GM12878 (cell line): Measurements from ENCODE around the gene GTPBP3. TPM values are rescaled to one million over a fixed set of nuclear protein-coding genes. Genes with fewer than 3 reads are reported as not detected.

Experiments used
- ATAC-seq: fragments of 200-7000 bp; cut with Tn5 transposase; 3 replicates; pipeline ENCODE4 v1.9.1; 2020; ENCODE audit warnings: mild to moderate bottlenecking, moderate library complexity
- BruUV-seq: library from RNA; stranded (reverse); fragments of 400-500 nt; replicated peaks from 2 replicates; lab custom pipeline; 2021; lab: Mats Ljungman, UMichigan
- CTCF ChIA-PET: fragments of 300-600 bp; sonication (Branson Sonifier 250); formaldehyde crosslinking; extraction: SDS; loops from one replicate; lab custom pipeline; 2021; ENCODE audit warnings: inconsistent platforms; lab: Yijun Ruan, JAX
- POLR2A ChIA-PET: fragments of 350-600 bp; formaldehyde crosslinking; extraction: SDS; loops from one replicate; lab custom pipeline; 2021; ENCODE audit warnings: inconsistent platforms; lab: Charles Lee
- RAD21 ChIA-PET: fragments of 300-600 bp; sonication (Branson Sonifier 250); formaldehyde crosslinking; loops from one replicate; lab custom pipeline; 2023; ENCODE audit warnings: antibody characterized with exemption; ENCODE audit not compliant: unreplicated experiment; lab: Charles Lee
- SMC1A ChIA-PET: fragments of 300-600 bp; sonication (Branson Sonifier 250); formaldehyde crosslinking; loops from one replicate; lab custom pipeline; 2023; ENCODE audit not compliant: unreplicated experiment, uncharacterized antibody; lab: Charles Lee
- DNase-seq: peaks from one replicate; pipeline ENCODE4 v3.0.0-alpha.2; 2011; ENCODE audit warnings: low read depth, low spot score
- FAIRE-seq: peaks from 3 replicates; lab custom pipeline; 2011; peaks lifted over from hg19 to GRCh38; lab: Jason Lieb, UNC
- H2AFZ ChIP-seq: 2 replicates; pipeline ENCODE4 v1.6.0; 2011; ENCODE audit warnings: low read depth, low read length, control low read depth; ENCODE audit not compliant: control insufficient read depth
- H3K27ac ChIP-seq: 2 replicates; pipeline ENCODE4 v1.5.1; 2011; ENCODE audit warnings: control low read depth; ENCODE audit not compliant: control insufficient read depth, insufficient read depth
- H3K27me3 ChIP-seq, 2 experiments: replicated peaks in 1 of 2; 2 replicates each; pipeline versions ENCODE4 v1.6.0 to v1.6.1; 2011; ENCODE audit warnings: low read length in 1 of 2; ENCODE audit not compliant: control insufficient read depth in 2 of 2, insufficient read depth in 2 of 2
- H3K36me3 ChIP-seq, 2 experiments: 2 replicates each; pipeline ENCODE4 v1.5.1; 2011; ENCODE audit warnings: low read length in 1 of 2; ENCODE audit not compliant: control insufficient read depth in 2 of 2, insufficient read depth in 2 of 2
- H3K4me1 ChIP-seq: 2 replicates; pipeline ENCODE4 v1.6.1; 2011; ENCODE audit warnings: mild to moderate bottlenecking, low read length, moderate library complexity, mixed read lengths; ENCODE audit not compliant: control insufficient read depth, insufficient read depth
- H3K4me2 ChIP-seq: 2 replicates; pipeline ENCODE4 v1.6.0; 2011; ENCODE audit warnings: control low read depth; ENCODE audit not compliant: control insufficient read depth, insufficient read depth
- H3K4me3 ChIP-seq: fragments of 200-600 bp; sonication (generic); 2 replicates; pipeline ENCODE4 v1.5.1; 2016
- H3K79me2 ChIP-seq: 2 replicates; pipeline ENCODE4 v1.6.0; 2011; ENCODE audit warnings: low read length; ENCODE audit not compliant: control insufficient read depth, insufficient read depth
- H3K9ac ChIP-seq: 2 replicates; pipeline ENCODE4 v1.8.0; 2011; ENCODE audit warnings: low read length, control low read depth, mixed read lengths; ENCODE audit not compliant: control insufficient read depth, insufficient read depth
- H3K9me3 ChIP-seq: replicated peaks from 3 replicates; pipeline ENCODE4 v1.5.1; 2011; ENCODE audit warnings: mild to moderate bottlenecking, low read length; ENCODE audit not compliant: control insufficient read depth, insufficient read depth
- H4K20me1 ChIP-seq: 2 replicates; pipeline ENCODE4 v1.6.0; 2011; ENCODE audit not compliant: control insufficient read depth, insufficient read depth
- BCL11A ChIP-seq: IDR thresholded peaks from 2 replicates; pipeline ENCODE4 v1.6.1; 2011; ENCODE audit warnings: low read depth, low read length
- BHLHE40 ChIP-seq, 2 experiments: fragments of 450-650 bp in 1 of 2; IDR thresholded peaks; 2 replicates each; pipeline ENCODE4 v1.6.1; 2011 to 2017; ENCODE audit warnings: low read depth in 2 of 2, borderline replicate concordance in 1 of 2, improper control_type of control experiment in 1 of 2, low read length in 1 of 2, mild to moderate bottlenecking in 1 of 2
- DPF2 ChIP-seq: fragments of 450-650 bp; IDR thresholded peaks from 2 replicates; pipeline ENCODE4 v1.6.1; 2017; ENCODE audit warnings: mild to moderate bottlenecking
- ESRRA ChIP-seq: IDR thresholded peaks from 2 replicates; pipeline ENCODE4 v1.6.1; 2012; ENCODE audit warnings: mild to moderate bottlenecking, low read length, improper control_type of control experiment
- ETV6 ChIP-seq, 2 experiments: fragments of 450-650 bp in 1 of 2; IDR thresholded peaks in 1 of 2; conservative IDR thresholded peaks in 1 of 2; 2 replicates each; pipeline ENCODE4 v1.6.1; 2014; ENCODE audit warnings: antibody characterized with exemption in 1 of 2, borderline replicate concordance in 1 of 2, low read depth in 1 of 2, mild to moderate bottlenecking in 1 of 2, moderate library complexity in 1 of 2
- IKZF2 ChIP-seq, 2 experiments: fragments of 450-650 bp; IDR thresholded peaks; 2 replicates each; pipeline ENCODE4 v1.6.1; 2017; ENCODE audit warnings: mild to moderate bottlenecking in 2 of 2, moderate library complexity in 2 of 2
- NR2C2 ChIP-seq: IDR thresholded peaks from 2 replicates; pipeline ENCODE4 v1.6.1; 2011; ENCODE audit warnings: borderline replicate concordance, low read depth; ENCODE audit not compliant: control insufficient read depth, insufficient read length
- PAX5 ChIP-seq: IDR thresholded peaks from 2 replicates; pipeline ENCODE4 v1.6.1; 2011; ENCODE audit warnings: low read depth, low read length, borderline replicate concordance
- POLR2AphosphoS5 ChIP-seq: IDR thresholded peaks from 2 replicates; pipeline ENCODE4 v1.6.1; 2011; ENCODE audit warnings: mild to moderate bottlenecking, low read length, inconsistent platforms
- POU2F2 ChIP-seq: IDR thresholded peaks from 3 replicates; pipeline ENCODE4 v1.6.1; 2011; ENCODE audit warnings: low read depth, mild to moderate bottlenecking, low read length, borderline replicate concordance
- RAD51 ChIP-seq: fragments of 450-650 bp; IDR thresholded peaks from 2 replicates; pipeline ENCODE4 v1.6.1; 2016; ENCODE audit warnings: moderate library complexity, mild to moderate bottlenecking, inconsistent platforms
- RCOR1 ChIP-seq: conservative IDR thresholded peaks from 2 replicates; pipeline ENCODE4 v1.6.1; 2012; ENCODE audit warnings: low read depth, low read length, improper control_type of control experiment
- SREBF2 ChIP-seq: IDR thresholded peaks from 2 replicates; pipeline ENCODE4 v1.6.1; 2012; ENCODE audit warnings: mild to moderate bottlenecking, low read length
- STAT3 ChIP-seq: IDR thresholded peaks from 2 replicates; pipeline ENCODE4 v1.6.1; 2011; ENCODE audit warnings: low read depth, low read length, improper control_type of control experiment
- ZNF207 ChIP-seq: fragments of 450-650 bp; IDR thresholded peaks from 2 replicates; pipeline ENCODE4 v1.6.1; 2014; ENCODE audit warnings: antibody characterized with exemption, mild to moderate bottlenecking, borderline replicate concordance
- ZNF274 ChIP-seq: IDR thresholded peaks from one replicate; pipeline ENCODE4 v1.8.0; 2011; ENCODE audit not compliant: insufficient read length, insufficient read depth
- WGBS: methylation state at CpG from one replicate; pipeline ENCODE4 v1.1.6; 2016; ENCODE audit warnings: low lambda C conversion rate; ENCODE audit not compliant: insufficient replicate concordance, insufficient coverage; ENCODE audit errors: missing lambda C conversion rate; 5-methylcytosine and 5-hydroxymethylcytosine counted together
- in situ Hi-C: fragments of 300-500 bp; cut with MboI; formaldehyde crosslinking; loops from 9 replicates; pipeline ENCODE4 v1.14.3; 2018; ENCODE audit warnings: mixed read lengths
- intact Hi-C: fragments of 100-400 bp; cut with micrococcal nuclease; formaldehyde crosslinking; loops from one replicate; pipeline ENCODE4 v1.14.2; 2022; ENCODE audit not compliant: unreplicated experiment
- polyA plus RNA-seq, 11 experiments: library from polyadenylated mRNA; depleted of rRNA in 4 of 11; unstranded in 6 of 11; stranded (reverse) in 5 of 11; fragments of >200 nt; fragmentation: Nextera tagmentation in 4 of 11; fragmentation: Illumina TruSeq in 1 of 11; extraction: Ambion mirVana in 4 of 11; extraction: Trizol in 1 of 11; gene quantifications; 1 replicate in 1 of 11; 2 replicates in 10 of 11; pipeline versions ENCODE4 v1.2.1 to v1.2.3, GENCODE V29; 2011 to 2016; ENCODE audit warnings: inconsistent platforms in 2 of 11, missing spikeins in 2 of 11, low read depth in 1 of 11
- total RNA-seq, 4 experiments: library from RNA; depleted of rRNA in 3 of 4; stranded (reverse); fragments of >200 nt in 3 of 4; fragmentation: Illumina TruSeq in 1 of 4; extraction: Trizol in 1 of 4; gene quantifications; 2 replicates each; pipeline versions ENCODE4 v1.2.1 to v1.2.3, GENCODE V29; 2013 to 2021

The GTPBP3 gene
- total and polyA plus RNA-seq, 10 of the 15 experiments (the other 5 are each of a cell fraction or from before 2014, with no cell fraction given): 2.9 to 46.8 (median 15.4) TPM

GRCh38 chr19:17389288-17389687 lies 51.9 kb downstream of the GTPBP3 start:
- no peaks in the 10 kb centered on the region for H3K36me3 ChIP-seq
- no peak overlapping the region for H3K4me2 ChIP-seq
- peaks cover 9% of the 10 kb centered on the region for H3K4me1 ChIP-seq
- no peaks in the 10 kb centered on the region for H4K20me1 ChIP-seq
- no peak overlapping the region for H3K27ac ChIP-seq
- 36% methylated on average over 1 of the region's 1 CpG for WGBS
- H3K4me3 ChIP-seq: no peak overlapping the region
- ATAC-seq: no peak
- ChIA-PET CTCF (interaction anchor here (0.5 to 9.4 kb wide), 20 partner anchors 16 to 132 kb away, joined by 3 to 170 read pairs (median 4); partner anchors contain the start of genes BST2 and MRPL34), POLR2A (interaction anchor here (0.6 to 1.0 kb wide), 3 partner anchors 24 to 80 kb away, joined by 3 to 8 read pairs (median 4); no protein-coding TSS in a partner anchor)
- no peak for DNase-seq
- BruUV-seq: no TSS peak
- no peaks in the 10 kb centered on the region for H3K79me2 ChIP-seq
- no peak for FAIRE-seq
- no peak for TF ChIP-seq PAX5
- TF ChIP-seq ETV6 (conservative IDR thresholded peaks at IDR 0.05 in 1 of 2, IDR thresholded peaks at IDR 0.05 in 1 of 2; ENCODE audit: borderline replicate concordance in 1 of 2, low read depth in 1 of 2): no peak
- TF ChIP-seq NR2C2: no peak
- TF ChIP-seq RCOR1: no peak
- TF ChIP-seq STAT3: no peak
- TF ChIP-seq ZNF207: no peak
- no peak for TF ChIP-seq IKZF2 (IDR thresholded peaks at IDR 0.05)
- no peak for TF ChIP-seq ZNF274
- no peak for TF ChIP-seq POU2F2
- no peak for TF ChIP-seq SREBF2
- no peak for TF ChIP-seq BHLHE40 (IDR thresholded peaks at IDR 0.05; ENCODE audit: borderline replicate concordance in 1 of 2, low read depth in 2 of 2, low read length in 1 of 2)
- TF ChIP-seq ESRRA: no peak
- no peak for TF ChIP-seq DPF2
- no peak for TF ChIP-seq POLR2AphosphoS5
- no peak for TF ChIP-seq BCL11A
- TF ChIP-seq RAD51: no peak
- TF ChIP-seq, all 136 proteins: peak for 0
- no peak overlapping the region for H3K9ac ChIP-seq
- no peaks in the 10 kb centered on the region; the same call in 1 of the 3 replicates for H3K9me3 ChIP-seq
- peaks cover 2 to 3% of the 10 kb centered on the region in 2 experiments; a peak in 3 of 4 replicates for H3K27me3 ChIP-seq
- in situ Hi-C loops: loop anchor here (5.0 kb wide), 2 partner anchors 42 to 97 kb away; no protein-coding TSS in a partner anchor
- SMC1A ChIA-PET: interaction anchor here (0.8 to 7.5 kb wide), 7 partner anchors 30 to 122 kb away, joined by 3 to 69 read pairs (median 3); partner anchors contain the start of genes ANKLE1 and MVB12A
- intact Hi-C loops: no loop called here
- RAD21 ChIA-PET: interaction anchor here (0.6 to 2.2 kb wide), 6 partner anchors 18 to 98 kb away, joined by 3 to 7 read pairs (median 3); partner anchors contain the start of genes ABHD8 and MRPL34
- H2AFZ ChIP-seq: no peak overlapping the region
